ENCODE data around the gene ALDH9A1.
"Not testable (repeated sequence)": the region's sequence is repeated elsewhere in the genome, so short reads cannot be mapped to it uniquely, and the experiment has no call there.

The ALDH9A1 gene

DNA sequence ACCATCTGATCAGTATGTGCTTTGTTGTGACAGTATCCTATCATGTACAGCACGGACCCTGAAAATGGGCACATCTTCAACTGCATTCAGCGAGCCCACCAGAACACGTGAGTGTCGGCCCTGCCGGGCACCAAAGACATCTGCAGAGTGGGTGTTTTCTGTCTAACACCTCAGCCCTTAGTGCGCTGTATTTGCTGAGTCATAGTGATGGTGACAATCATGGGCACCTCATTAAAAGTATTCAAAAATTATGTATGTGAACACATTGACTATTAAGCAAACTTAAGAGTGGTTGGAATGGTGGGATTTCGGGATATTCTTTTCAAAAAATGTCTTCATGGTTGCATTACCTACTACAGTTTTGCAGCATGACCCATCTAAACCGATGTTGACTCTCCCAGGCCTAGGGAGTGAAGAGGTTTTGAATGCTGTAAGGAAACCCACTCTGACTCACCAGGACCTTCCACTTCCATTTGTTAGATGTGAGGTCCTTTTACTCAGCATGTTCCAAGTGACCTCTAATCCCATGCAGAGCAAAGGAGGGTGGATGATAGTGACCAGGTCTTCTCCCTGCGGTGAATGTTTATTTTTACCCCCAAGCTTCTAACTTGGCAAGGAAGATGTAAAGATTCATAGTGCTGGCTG lies 47.3 kb downstream of the ALDH9A1 start:
- peaks cover 32 to 75% (median 66%) of the 10 kb centered on the region in 5 donors for H3K36me3 ChIP-seq (ENCODE audit: control insufficient read depth in 5 of 5, insufficient read depth in 5 of 5, low read length in 5 of 5)
- H3K9ac ChIP-seq (ENCODE audit: low read length in 5 of 5): no peak overlapping the region
- no peak overlapping the region for H3K4me3 ChIP-seq (ENCODE audit: low read depth in 1 of 5, low read length in 5 of 5)
- no peaks in the 10 kb centered on the region for H3K9me3 ChIP-seq (ENCODE audit: control insufficient read depth in 5 of 5, low read length in 5 of 5)
- peak overlapping the region; percentile 54 for H3K27ac ChIP-seq (ENCODE audit: low read depth, low read length)
- no peaks in the 10 kb centered on the region for H3K27me3 ChIP-seq (ENCODE audit: control insufficient read depth in 5 of 5, insufficient read depth in 4 of 5, low read length in 5 of 5)
- H3K4me1 ChIP-seq (ENCODE audit: control insufficient read depth in 5 of 5, insufficient read depth in 5 of 5, low read length in 5 of 5): peaks cover 0 to 38% (median 23%) of the 10 kb centered on the region in 5 donors

DNA sequence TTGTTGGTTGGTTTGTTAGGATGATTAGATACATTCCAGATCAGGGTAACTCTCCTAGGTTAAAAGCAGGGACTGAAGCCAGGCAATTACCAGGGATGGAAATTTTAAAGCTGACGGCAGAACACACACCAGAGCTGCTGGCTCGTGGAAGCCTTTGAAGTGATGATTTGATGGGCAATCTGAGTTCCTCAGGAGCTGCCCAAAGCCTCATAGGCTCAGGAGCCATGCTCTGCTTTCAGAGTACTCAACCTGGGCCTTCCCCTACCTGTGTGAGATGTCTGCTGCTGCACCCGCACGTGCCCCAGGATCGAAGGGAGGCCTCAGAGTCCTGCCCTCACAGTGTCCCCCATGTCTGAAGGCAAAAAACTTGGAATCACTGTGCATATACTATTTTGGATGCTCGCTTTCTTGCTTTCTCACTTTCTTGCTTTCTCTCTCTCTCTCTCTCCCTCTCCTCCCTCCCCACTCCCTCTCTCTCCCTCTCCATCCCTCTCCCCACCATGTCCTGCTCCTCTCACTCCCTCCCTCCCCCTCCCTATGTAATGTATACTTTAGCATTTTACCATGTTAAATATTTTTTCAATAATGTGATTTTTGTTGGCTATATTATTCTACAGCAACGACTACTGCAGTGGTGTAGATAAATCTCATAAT lies 49.3 kb downstream of the ALDH9A1 start:
- no peaks in the 10 kb centered on the region for H3K9me3 ChIP-seq (ENCODE audit: control insufficient read depth in 5 of 5, low read length in 5 of 5)
- H3K4me1 ChIP-seq (ENCODE audit: control insufficient read depth in 5 of 5, insufficient read depth in 5 of 5, low read length in 5 of 5): peaks cover 3 to 49% (median 32%) of the 10 kb centered on the region in 5 donors
- H3K9ac ChIP-seq (ENCODE audit: low read length in 5 of 5): no peak overlapping the region
- H3K27ac ChIP-seq (ENCODE audit: low read depth, low read length): no peak overlapping the region
- H3K27me3 ChIP-seq (ENCODE audit: control insufficient read depth in 5 of 5, insufficient read depth in 4 of 5, low read length in 5 of 5): no peaks in the 10 kb centered on the region
- H3K36me3 ChIP-seq (ENCODE audit: control insufficient read depth in 5 of 5, insufficient read depth in 5 of 5, low read length in 5 of 5): peaks cover 27 to 57% (median 49%) of the 10 kb centered on the region in 5 donors
- H3K4me3 ChIP-seq (ENCODE audit: low read depth in 1 of 5, low read length in 5 of 5): no peak overlapping the region

DNA sequence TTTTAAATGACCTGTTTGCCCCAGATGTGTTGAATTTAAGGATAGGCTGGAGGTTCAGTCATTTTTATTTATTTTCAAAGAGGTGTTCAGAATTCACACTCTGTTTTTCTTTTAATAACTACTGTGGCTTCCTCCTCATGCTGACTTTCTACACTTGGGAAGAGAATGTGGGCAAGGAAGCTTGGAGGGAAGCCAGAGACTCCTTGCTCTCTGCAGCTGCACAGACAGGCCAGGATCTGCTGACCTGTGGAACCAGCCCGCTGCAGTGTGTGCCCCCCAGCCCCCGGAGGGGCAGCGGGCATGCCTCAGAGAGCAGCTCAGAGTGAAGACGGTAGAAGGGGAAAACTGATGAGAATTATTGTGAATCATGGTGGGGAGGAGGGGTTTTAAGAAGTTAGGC lies 50.4 kb downstream of the ALDH9A1 start:
- Histone ChIP-seq H3K9ac (ENCODE audit: low read length in 5 of 5) (no peak overlapping the region), H3K36me3 (ENCODE audit: control insufficient read depth in 5 of 5, insufficient read depth in 5 of 5, low read length in 5 of 5) (peaks cover 19 to 48% (median 39%) of the 10 kb centered on the region in 5 donors), H3K4me3 (ENCODE audit: low read depth in 1 of 5, low read length in 5 of 5) (no peak overlapping the region), H3K4me1 (ENCODE audit: control insufficient read depth in 5 of 5, insufficient read depth in 5 of 5, low read length in 5 of 5) (peaks cover 3 to 49% (median 34%) of the 10 kb centered on the region in 5 donors), H3K27ac (ENCODE audit: low read depth, low read length) (no peak overlapping the region), H3K27me3 (ENCODE audit: control insufficient read depth in 5 of 5, insufficient read depth in 4 of 5, low read length in 5 of 5) (no peaks in the 10 kb centered on the region), H3K9me3 (ENCODE audit: control insufficient read depth in 5 of 5, low read length in 5 of 5) (no peaks in the 10 kb centered on the region)

DNA sequence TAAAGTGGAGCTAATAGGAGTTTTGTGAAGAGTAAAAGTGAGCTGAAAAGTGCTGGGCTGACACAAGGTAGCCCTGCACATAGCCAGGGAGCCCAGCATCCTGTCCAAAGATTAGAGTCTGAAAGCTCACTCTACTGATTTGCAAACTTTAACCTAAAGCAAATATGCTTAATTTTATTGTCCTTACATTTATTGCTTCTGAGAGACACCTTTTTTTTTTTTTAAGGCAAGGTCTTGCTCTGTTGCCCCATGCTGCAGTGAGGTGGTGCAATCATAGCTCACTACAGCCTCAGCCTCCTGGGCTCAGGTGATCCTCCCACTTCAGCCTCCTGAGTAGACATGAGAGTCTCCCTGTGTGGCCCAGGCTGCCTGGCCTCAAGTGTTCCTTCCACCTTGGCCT lies 50.8 kb downstream of the ALDH9A1 start:
- Histone ChIP-seq H3K36me3 (ENCODE audit: control insufficient read depth in 5 of 5, insufficient read depth in 5 of 5, low read length in 5 of 5) (peaks cover 17 to 44% (median 34%) of the 10 kb centered on the region in 5 donors), H3K27ac (ENCODE audit: low read depth, low read length) (no peak overlapping the region), H3K27me3 (ENCODE audit: control insufficient read depth in 5 of 5, insufficient read depth in 4 of 5, low read length in 5 of 5) (no peaks in the 10 kb centered on the region), H3K4me3 (ENCODE audit: low read depth in 1 of 5, low read length in 5 of 5) (no peak overlapping the region), H3K4me1 (ENCODE audit: control insufficient read depth in 5 of 5, insufficient read depth in 5 of 5, low read length in 5 of 5) (peaks cover 3 to 52% (median 34%) of the 10 kb centered on the region in 5 donors), H3K9me3 (ENCODE audit: control insufficient read depth in 5 of 5, low read length in 5 of 5) (no peaks in the 10 kb centered on the region), H3K9ac (ENCODE audit: low read length in 5 of 5) (no peak overlapping the region)

DNA sequence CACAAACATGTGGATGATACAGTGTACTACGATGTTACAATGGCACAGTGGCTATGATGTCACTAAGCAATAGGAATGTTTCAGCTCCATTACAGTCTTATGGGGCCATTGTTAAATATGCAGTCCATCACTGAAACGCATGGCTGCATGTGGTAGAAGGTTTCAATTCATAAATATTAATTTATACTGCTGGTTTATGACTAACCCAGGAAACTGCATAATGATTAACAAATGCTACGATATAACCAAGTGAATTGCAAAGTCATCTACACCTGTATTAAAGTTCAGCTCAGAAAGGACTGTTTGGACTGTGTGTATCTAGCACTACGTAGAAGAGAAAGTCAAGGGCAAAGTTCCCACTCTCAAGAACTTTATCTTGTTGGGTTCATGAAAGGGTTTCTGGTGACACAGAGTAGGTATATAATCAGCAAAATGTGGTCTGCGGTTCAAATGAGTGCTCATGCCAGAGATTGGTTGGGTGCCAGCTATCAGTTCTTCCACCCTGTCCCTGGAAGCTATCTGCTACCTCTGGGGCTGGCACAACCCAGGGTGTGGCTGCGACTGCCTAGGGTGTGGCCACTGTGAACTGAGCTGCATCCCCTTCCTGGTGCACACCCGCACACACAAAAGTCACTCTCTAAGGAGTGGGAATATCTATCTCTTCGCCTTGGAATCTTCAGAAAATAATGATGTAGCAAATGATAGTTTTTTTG lies 52.6 kb downstream of the ALDH9A1 start:
- peaks cover 3 to 67% (median 49%) of the 10 kb centered on the region in 5 donors for H3K4me1 ChIP-seq (ENCODE audit: control insufficient read depth in 5 of 5, insufficient read depth in 5 of 5, low read length in 5 of 5)
- no peak overlapping the region for H3K27ac ChIP-seq (ENCODE audit: low read depth, low read length)
- no peak overlapping the region for H3K9ac ChIP-seq (ENCODE audit: low read length in 5 of 5)
- peaks cover 12 to 32% (median 18%) of the 10 kb centered on the region in 5 donors for H3K36me3 ChIP-seq (ENCODE audit: control insufficient read depth in 5 of 5, insufficient read depth in 5 of 5, low read length in 5 of 5)
- H3K9me3 ChIP-seq (ENCODE audit: control insufficient read depth in 5 of 5, low read length in 5 of 5): no peaks in the 10 kb centered on the region
- H3K27me3 ChIP-seq (ENCODE audit: control insufficient read depth in 5 of 5, insufficient read depth in 4 of 5, low read length in 5 of 5): no peaks in the 10 kb centered on the region
- H3K4me3 ChIP-seq (ENCODE audit: low read depth in 1 of 5, low read length in 5 of 5): no peak overlapping the region

DNA sequence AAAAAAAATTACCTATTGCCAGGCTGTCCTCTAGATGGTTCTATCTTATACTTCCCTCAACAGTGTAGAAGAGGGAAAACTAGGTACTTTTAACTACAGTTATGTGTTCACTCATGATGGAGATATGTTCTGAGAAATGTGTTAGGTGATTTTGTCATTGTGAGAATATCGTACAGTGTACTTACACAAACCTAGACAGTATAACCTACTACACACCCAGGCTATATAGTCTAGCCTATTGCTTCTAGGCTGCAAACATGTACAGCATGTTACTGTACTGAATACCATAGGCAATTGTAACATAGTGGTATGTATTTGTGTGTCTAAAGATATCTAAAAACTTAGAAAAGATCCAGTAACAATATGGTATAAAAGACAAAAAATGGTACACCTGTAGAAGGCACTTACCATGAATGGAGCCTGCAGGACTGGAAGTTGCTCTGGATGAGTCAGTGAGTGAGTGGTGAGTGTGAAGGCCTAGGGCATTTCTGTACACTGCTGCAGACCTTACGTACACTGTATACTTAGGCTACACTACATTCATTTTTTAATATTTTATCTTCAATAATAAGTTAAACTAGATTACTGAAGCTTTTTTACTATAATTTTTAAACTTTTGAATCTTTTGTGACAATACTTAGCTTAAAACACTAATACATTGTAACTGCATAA lies 54.2 kb downstream of the ALDH9A1 start:
- Histone ChIP-seq H3K9me3 (ENCODE audit: control insufficient read depth in 5 of 5, low read length in 5 of 5) (no peaks in the 10 kb centered on the region), H3K4me3 (ENCODE audit: low read depth in 1 of 5, low read length in 5 of 5) (no peak overlapping the region), H3K9ac (ENCODE audit: low read length in 5 of 5) (no peak overlapping the region), H3K27me3 (ENCODE audit: control insufficient read depth in 5 of 5, insufficient read depth in 4 of 5, low read length in 5 of 5) (no peaks in the 10 kb centered on the region), H3K27ac (ENCODE audit: low read depth, low read length) (no peak overlapping the region), H3K36me3 (ENCODE audit: control insufficient read depth in 5 of 5, insufficient read depth in 5 of 5, low read length in 5 of 5) (peaks cover 12 to 19% (median 12%) of the 10 kb centered on the region in 5 donors), H3K4me1 (ENCODE audit: control insufficient read depth in 5 of 5, insufficient read depth in 5 of 5, low read length in 5 of 5) (peaks cover 7 to 74% (median 60%) of the 10 kb centered on the region in 5 donors)

DNA sequence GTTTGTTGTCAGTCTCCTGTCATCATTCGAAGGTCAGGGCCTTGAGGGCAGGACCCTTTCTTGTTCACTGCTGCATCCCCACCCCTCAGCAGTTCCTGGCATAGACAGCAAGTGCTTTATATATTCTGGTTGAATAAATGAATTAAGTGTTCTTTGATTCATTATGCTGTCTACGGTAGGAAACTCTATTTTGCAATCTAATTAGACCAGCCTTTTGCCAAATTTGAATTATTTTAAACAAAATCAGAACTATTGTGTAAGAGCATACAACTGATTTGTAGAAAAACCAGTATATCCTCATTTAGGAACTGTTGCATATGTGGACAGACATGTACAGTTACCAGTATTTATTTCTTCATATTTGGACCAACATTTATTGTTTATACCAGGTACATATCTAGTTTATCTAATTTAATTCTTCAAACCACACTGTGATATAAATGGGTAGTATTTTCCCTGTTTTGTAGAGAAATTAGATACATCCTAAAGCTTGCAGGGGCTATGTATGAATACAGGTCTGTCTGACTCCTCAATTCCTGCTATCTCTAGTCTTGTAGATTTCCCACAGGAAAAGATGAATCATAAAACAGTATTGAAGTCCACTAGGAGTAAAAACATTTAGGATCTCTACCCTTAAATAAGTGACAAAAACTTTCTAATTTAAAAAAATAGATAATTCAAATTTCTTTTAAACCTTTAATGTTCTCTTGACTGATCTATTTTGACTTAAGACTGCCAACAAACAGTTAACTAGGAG lies 57.0 kb downstream of the ALDH9A1 start:
- Histone ChIP-seq H3K4me1 (ENCODE audit: control insufficient read depth in 5 of 5, insufficient read depth in 5 of 5, low read length in 5 of 5) (peaks cover 12 to 77% (median 73%) of the 10 kb centered on the region in 5 donors), H3K27me3 (ENCODE audit: control insufficient read depth in 5 of 5, insufficient read depth in 4 of 5, low read length in 5 of 5) (no peaks in the 10 kb centered on the region), H3K4me3 (ENCODE audit: low read depth in 1 of 5, low read length in 5 of 5) (no peak overlapping the region), H3K36me3 (ENCODE audit: control insufficient read depth in 5 of 5, insufficient read depth in 5 of 5, low read length in 5 of 5) (peaks cover 9 to 12% (median 11%) of the 10 kb centered on the region in 5 donors), H3K27ac (ENCODE audit: low read depth, low read length) (peak overlapping the region; percentile 99), H3K9ac (ENCODE audit: low read length in 5 of 5) (peak overlapping the region in 1 of 5 donors; percentile 50), H3K9me3 (ENCODE audit: control insufficient read depth in 5 of 5, low read length in 5 of 5) (no peaks in the 10 kb centered on the region)

DNA sequence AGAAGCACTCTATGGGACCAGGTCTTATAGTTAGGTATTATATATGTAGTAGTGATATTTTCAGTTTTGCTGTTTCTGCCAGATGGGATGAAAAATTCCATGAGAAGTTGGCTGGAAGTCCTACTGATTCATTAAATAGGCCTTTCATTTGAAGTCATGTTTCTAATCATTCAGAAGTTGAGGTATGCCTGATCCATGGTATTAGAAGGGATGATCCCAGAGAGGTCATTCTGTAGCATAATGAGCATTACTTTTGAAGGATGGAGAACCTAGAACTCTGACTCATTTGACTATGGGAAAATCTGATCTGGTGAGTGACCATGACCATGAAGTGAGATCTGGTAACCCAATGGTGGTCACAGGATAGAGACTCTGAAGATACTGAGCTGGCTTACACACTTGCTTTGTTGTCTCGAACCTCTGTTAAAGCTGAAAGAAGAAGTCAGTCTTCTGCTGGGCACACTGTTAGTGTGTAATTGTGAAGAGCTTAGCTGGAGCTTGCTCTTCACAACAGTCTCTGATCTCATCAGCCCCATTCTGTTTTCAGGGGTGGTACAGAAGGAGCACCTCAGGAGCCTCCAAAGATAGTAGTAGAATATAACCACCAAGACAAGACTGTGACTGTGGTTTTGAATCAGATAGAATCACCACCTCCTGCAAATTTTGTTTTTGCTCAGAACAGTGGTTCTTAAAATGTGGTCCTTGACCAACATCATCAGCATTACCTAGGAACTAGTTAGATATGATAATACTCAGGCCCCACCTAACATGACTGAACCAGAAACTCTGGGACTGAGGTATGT lies 58.3 kb downstream of the ALDH9A1 start:
- Histone ChIP-seq H3K27me3 (ENCODE audit: control insufficient read depth in 5 of 5, insufficient read depth in 4 of 5, low read length in 5 of 5) (no peaks in the 10 kb centered on the region), H3K9me3 (ENCODE audit: control insufficient read depth in 5 of 5, low read length in 5 of 5) (no peaks in the 10 kb centered on the region), H3K36me3 (ENCODE audit: control insufficient read depth in 5 of 5, insufficient read depth in 5 of 5, low read length in 5 of 5) (peaks cover 5 to 10% (median 9%) of the 10 kb centered on the region in 5 donors), H3K4me1 (ENCODE audit: control insufficient read depth in 5 of 5, insufficient read depth in 5 of 5, low read length in 5 of 5) (peaks cover 9 to 77% (median 76%) of the 10 kb centered on the region in 5 donors), H3K4me3 (ENCODE audit: low read depth in 1 of 5, low read length in 5 of 5) (no peak overlapping the region), H3K27ac (ENCODE audit: low read depth, low read length) (peak overlapping the region; percentile 99), H3K9ac (ENCODE audit: low read length in 5 of 5) (peak overlapping the region in 2 of 5 donors; percentile 50 to 79)

DNA sequence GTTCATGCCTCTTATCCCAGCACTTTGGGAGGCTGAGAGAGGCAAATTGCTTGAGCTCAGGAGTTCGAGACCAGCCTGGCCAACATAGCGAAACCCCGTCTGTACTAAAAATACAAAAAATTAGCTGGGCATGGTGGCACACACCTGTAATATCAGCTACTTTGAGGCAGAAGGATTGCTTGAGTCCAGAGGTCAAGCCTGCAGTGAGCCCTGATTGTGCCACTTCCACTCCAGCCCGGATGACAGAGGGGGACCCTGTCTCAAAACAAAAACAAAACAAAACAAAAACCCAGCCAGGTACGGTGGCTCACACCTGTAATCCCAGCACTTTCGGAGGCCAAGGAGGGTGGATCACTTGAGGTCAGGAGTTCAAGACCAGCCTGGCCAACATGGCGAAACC lies 60.2 kb downstream of the ALDH9A1 start:
- peaks cover 12 to 95% (median 92%) of the 10 kb centered on the region in 5 donors for H3K4me1 ChIP-seq (ENCODE audit: control insufficient read depth in 5 of 5, insufficient read depth in 5 of 5, low read length in 5 of 5)
- not testable (repeated sequence) for H3K27me3 ChIP-seq (ENCODE audit: control insufficient read depth in 5 of 5, insufficient read depth in 4 of 5, low read length in 5 of 5); H3K4me3 ChIP-seq (ENCODE audit: low read depth in 1 of 5, low read length in 5 of 5); H3K36me3 ChIP-seq (ENCODE audit: control insufficient read depth in 5 of 5, insufficient read depth in 5 of 5, low read length in 5 of 5); H3K9me3 ChIP-seq (ENCODE audit: control insufficient read depth in 5 of 5, low read length in 5 of 5)
- peak overlapping the region; percentile 99 for H3K27ac ChIP-seq (ENCODE audit: low read depth, low read length)
- peak overlapping the region; percentile 40 to 83 (median 71) for H3K9ac ChIP-seq (ENCODE audit: low read length in 5 of 5)
